HG02588 (cell line): ENCODE measurements around the gene ESR1.
"Not testable (repeated sequence)": the region's sequence is repeated elsewhere in the genome, so short reads cannot be mapped to it uniquely, and the experiment has no call there.

ENCODE experiments used
- ATAC-seq: cut with Tn5 transposase; IDR thresholded peaks from one replicate; pipeline ENCODE4 v1.9.1; 2021; ENCODE audit warnings: mild to moderate bottlenecking, moderate library complexity; ENCODE audit not compliant: unreplicated experiment

The ESR1 gene

DNA sequence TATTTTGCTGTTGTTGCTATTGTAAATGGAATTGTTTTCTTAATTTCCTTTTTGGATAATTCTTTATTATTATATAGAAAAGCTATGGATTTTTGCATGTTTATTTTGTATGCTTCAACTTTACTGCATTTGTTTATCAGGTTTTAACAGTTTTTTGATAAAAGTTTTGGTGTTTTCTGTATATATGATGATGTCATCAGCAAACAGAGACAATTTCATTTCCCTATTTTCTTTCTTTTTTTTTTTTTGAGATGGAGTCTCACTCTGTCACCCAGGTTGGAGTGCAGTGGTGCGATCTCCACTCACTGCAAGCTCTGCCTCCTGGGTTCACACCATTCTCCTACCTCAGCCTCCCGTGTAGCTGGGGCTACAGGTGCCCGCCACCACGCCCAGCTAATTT lies 156.9 kb downstream of the ESR1 start:
- not testable (repeated sequence) for ATAC-seq

DNA sequence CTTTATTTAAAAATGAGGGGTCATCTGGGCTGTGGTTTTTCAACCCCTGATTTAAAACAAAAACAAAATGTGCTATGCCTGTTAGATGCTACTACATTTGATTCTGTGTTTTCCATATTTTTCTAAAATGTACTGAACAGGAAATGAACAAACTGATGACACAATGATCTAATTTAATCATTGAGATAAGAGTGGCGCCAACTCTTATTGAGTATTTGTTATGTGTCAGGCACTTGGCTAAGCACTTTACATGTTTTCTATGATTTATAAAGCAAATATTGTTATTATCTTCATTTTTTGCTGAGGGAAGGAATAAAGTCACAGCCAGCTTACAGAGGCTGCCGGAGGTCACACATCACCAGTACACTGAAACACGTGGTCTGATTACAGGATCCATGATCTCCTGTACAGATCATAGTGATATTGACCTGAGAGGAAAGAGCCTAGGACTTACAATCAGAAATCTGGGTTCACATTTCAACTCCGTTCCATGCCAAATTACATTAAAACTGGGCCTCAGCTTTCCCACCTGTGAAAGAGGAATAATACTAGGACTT lies 166.7 kb downstream of the ESR1 start:
- ATAC-seq: no peak

DNA sequence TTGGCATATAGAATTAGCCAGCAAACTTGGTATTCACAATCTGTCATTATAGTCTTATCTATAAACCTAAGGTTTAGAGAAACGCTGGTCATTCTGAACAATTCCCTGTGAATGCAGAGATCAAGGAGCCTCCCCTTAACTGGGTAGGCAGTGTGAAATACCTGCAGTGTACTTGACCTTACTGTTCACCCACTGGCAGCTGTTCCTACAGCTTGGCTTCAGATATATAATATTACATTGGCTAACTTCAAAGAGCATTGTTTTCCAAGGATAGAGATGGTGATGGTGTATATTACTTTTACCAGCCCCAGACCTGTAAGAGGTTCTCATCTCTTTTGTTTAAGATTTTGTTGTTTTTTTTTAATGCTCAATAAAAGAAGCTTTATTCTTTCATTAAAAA lies 168.3 kb downstream of the ESR1 start:
- ATAC-seq: no peak

DNA sequence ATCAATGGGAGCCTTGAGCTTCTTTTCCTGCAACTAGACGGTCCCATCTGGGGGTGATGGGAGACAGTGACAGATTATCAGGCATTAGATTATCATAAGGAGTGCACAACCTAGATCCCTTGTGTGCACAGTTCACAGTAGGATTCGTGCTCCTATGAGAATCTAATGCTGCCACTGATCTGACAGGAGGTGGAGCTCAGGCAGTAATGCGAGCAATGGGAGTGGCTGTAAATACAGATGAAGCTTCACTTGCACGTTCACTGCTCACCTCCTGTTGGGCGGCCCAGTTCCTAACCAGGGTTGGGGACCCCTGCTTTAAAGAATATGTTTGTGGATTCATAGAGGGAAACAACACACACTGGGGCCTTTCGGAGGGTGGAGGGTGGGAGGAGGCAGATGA lies 180.7 kb downstream of the ESR1 start:
- not testable (repeated sequence) for ATAC-seq

DNA sequence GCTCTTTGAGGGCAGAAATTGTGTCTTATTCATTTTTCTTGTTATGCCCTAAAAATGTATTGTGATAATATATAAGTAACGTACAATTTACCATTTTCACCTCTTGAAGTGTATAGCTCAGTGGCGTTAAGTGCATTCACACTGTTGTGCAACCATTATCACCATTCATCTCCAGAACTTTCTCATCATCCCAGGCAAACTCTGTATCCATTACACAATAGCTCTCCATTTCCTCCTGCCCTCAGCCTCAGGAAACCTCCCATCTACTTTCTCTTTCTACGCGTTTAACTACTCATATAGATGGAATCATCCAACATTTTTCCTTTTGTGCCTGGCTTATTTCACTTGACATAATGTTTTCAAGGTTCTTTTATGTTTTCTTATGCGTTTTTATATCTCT lies 184.6 kb downstream of the ESR1 start:
- no peak for ATAC-seq

DNA sequence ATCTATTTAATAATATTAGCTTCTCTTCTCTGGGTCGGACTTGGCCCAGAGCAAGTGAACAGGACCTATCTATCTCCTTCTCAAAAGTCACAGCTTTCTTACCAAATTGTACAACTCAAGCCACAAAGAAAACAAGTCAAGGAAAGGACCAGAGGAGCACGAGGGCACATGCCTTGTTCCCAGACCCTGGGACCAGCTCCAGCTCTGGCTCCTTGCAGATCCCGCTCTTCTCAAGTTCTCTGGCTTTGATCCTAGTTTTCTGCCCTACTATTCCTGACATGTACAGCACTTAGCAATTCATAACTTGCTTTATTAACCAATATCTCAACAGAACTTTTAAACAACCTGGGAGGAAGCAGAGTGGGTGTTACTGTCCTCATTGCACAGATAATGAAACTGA lies 185.9 kb downstream of the ESR1 start:
- no peak for ATAC-seq

DNA sequence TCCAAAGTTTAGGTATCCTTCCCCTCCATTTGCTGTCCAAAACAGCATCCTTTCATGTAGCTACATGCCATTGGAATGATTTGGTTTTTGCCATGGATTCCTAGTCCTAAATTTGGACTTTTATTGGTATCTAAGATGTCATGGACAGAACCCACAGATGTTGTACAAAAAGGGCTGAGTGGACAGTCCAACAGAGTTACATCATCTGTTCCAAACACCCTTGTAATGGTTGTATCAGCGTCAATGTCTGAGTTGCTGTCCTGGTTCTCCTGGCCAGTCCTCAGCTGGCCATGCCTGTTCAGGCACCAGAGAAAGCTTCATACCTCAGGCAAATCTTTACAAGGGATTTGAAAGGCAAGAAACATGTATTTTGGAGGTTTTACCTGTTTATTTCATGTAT lies 191.3 kb downstream of the ESR1 start:
- no peak for ATAC-seq

DNA sequence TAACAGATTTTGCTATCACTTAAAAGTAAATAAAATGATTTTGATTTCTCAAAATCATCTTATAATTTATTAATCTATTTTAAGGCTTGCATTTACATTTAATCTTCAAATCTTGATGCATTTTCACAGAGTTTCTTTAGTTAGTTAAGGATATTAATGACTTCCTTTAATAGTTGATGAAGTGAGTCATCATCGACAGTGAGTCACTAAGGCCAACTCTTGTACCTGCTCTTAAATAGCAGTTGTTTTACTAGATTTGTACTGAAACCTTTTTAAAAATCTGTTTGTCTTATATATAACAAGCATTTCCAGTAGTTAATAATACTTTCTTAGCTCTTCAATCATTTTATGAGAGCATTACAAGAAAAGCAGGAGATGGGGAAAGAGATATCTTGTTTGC lies 191.7 kb downstream of the ESR1 start:
- ATAC-seq: no peak

DNA sequence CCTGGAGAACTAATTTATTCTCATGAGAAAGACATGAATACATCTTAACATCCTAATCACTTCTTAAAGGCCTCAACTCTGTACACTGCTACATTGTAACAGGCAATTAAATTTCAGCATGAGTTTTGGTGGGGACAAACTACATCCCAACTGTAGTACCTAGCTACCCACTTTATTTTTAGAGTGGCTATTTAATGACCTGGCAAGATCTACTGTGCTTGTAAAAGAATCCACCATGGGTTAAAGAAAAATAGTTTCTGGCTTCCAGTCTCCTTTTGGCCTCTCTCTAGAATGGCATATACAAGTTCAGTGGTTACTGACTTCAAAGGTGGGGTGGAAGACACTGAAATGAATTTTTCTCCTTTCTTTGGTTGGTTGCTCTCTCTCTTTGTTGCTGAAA lies 193.9 kb downstream of the ESR1 start:
- ATAC-seq: no peak

DNA sequence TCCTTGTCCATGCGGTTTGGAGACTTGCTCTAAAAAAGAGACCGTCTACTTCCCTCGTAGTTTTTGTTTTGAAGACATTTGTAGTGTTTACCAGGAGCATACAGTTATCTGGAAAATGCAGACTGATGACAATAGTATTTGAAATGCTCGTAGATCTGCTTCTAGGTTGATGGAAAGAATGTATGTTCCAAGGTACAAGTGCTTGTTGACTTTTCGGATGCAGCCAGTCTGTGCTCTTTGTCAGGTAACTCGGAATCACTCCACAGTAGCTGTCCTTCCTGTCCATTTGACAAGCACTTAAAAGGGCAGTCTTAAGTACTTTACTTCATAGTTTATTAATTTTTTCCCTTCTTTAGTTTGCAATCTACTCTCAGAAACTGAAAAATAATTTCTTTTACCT lies 194.8 kb downstream of the ESR1 start:
- ATAC-seq: no peak

DNA sequence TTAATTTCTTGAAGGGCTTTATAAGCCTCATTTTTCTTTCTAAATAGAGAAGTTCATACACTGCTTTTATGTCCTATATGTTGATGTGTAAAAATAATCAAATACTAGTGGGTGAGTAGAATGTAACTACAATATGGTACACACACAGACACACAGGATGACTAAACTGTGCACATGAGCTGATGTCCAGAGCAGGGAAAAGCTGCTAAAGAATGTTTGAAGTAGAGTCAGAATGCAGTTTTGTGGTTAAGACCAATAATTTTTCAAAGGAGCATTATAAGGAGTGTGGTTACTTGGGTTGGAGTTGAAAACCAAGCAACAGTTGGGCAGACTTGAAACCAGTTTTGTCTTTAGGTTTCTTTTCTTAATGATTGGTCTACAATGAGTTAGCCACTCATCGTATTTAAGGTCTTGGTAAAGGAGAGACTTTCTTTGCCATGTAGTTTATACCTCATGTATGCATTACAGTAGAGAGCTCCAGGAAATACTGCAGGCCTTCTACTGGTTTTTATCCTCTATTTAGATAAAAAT lies 196.6 kb downstream of the ESR1 start:
- no peak for ATAC-seq

DNA sequence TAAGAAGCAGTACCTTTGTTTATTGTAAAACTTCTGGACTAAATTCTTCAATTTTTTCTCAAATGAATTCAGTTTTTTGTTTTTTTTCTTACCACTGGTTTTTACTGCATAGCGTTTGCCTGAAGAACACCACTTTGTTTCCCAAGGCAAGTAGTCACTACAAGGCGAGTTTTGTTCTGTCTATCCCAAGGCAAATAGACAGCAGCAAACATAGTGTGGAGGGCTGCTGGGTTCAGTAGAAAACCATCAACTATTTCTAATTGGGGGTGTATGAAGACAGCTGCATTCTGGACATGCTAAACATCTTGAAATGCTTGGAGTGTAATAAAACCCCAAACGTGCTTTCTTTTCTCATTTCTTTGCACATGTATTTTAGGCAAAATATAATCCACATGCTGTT lies 197.4 kb downstream of the ESR1 start:
- no peak for ATAC-seq

DNA sequence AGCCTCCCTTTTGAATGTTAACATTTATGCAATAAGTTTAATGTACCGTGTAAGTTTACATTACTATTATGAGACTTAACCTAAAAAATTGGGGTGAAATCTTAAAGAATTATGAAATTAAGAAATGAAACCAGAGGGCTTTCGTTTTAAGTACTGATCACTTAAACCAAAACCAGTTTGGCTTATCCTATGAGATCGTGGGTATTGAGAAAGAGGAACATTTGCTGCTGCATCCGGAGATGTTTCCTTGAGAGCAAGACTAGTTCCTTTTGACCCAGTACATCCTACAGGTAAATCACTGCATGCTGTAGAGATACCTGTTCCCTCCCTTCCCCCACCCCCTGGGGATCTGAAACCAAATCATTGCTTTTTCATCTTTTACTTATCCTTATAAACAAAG lies 201.3 kb downstream of the ESR1 start:
- ATAC-seq: no peak

DNA sequence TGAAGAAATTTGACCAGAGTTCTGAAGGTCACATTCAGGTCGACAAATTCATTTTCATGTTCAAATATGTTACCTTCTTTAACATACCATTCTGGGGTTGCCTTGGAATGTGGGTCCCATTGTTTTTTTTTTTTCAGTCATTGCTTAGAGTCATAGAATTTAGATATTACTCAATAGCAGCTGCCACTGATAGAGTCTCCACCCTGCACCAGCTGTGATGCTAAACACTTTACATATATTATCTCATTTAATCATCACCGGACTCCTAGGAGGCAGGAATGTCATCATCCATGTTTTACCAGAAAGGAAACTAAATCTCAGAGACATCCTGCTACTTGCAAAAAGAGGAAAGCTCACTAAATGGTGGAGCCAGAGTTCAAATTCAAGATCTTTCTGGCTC lies 204.7 kb downstream of the ESR1 start:
- no peak for ATAC-seq

DNA sequence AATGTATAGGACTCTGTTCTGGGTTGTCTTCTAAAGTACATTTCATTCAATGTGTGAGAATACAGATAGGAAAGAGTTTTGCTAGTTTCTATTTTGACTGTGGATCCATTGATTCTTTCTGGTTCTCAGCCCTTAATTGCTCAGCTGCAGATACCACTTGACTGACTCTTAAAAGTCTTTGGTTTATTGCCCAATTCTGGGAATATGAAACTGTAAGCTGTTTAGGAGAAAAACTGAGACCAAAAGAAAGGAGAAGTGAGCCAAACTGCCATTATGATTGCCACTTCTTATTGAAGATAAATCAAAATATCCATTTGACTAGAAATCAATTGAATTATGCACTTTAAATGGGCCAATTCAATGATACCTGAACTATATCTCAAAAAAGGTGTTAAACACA lies 211.4 kb downstream of the ESR1 start:
- ATAC-seq: no peak

DNA sequence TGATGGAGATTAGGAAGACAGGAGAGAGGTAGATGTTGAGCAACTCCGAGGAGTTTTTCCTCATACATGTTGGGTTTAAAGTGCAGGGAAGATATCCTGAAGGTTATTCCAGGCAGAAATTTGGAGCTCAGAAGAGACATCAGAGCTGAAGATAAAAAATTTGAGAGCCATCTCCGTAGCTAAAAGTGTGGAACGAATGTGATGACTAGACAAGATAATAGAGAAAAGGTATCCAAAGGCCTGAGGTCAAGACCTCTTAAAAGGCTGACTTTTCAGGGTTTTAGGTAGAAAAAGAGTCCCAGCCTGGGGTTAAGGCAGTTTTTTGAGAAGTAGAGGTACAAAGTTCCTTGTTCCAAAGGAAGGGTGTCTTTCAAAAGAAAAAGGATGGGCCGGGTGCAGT lies 214.8 kb downstream of the ESR1 start:
- no peak for ATAC-seq

DNA sequence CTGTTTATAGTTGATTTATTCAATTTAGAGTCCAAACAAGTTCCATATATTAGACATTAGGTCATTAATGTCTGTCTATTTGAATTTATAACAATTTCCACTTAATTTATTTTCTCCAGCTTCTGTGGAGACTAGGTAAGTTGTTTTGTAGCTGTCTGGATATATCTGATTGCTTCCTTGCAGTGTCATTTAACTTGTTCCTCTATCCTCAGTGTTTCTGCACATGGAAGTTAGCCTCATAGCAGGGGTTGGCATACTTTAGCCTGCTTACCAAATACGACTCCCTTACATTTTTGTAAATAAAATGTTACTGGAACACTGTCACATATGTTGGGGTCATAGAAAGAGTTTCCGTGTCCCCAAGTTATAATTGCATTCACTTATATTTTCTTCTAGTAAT lies 216.1 kb downstream of the ESR1 start:
- no peak for ATAC-seq

DNA sequence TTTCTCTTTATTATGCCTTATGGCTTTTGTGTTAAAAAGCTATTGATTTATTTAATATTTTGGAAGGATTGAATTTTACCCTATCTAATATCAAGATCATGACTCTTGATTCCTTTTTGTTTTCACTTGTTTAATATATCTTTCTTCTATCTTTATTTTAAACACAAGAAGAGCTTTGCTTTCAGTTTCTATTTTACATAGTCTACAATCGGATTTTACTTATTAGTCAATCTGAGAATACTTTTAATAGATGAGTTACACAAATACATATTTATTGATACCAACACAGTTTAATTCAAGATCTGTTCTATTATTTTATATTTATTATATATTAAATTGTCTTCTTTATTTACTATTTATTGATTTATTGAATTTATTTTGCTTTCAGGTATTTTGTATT lies 218.8 kb downstream of the ESR1 start:
- no peak for ATAC-seq

DNA sequence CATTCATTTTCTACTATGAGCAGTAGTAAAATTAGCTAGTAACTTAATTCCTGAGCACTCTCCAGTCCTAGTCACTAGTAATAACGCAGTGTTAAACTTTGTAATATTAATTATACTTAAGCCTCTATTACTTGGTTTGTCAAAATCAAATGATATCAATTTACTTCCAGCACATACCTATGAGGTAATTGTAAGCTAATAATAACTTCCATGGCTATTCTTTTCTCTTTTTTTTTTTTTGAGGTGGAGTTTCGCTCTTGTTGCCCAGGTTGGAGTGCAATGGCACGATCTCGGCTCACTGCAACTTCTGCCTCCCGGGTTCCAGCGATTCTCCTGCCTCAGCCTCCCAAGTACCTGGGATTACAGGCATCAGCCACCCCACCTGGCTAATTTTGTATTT lies 219.3 kb downstream of the ESR1 start:
- ATAC-seq: not testable (repeated sequence)

DNA sequence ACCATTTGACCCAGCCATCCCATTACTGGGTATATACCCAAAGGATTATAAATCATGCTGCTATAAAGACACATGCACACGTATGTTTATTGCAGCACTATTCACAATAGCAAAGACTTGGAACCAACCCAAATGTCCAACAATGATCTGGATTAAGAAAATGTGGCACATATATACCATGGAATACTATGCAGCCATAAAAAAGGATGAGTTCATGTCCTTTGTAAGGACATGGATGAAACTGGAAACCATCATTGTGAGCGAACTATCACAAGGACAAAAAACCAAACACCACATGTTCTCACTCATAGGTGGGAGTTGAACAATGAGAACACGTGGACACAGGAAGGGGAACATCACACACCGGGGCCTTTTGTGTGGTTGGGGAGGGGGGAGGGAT lies 226.3 kb downstream of the ESR1 start:
- not testable (repeated sequence) for ATAC-seq

DNA sequence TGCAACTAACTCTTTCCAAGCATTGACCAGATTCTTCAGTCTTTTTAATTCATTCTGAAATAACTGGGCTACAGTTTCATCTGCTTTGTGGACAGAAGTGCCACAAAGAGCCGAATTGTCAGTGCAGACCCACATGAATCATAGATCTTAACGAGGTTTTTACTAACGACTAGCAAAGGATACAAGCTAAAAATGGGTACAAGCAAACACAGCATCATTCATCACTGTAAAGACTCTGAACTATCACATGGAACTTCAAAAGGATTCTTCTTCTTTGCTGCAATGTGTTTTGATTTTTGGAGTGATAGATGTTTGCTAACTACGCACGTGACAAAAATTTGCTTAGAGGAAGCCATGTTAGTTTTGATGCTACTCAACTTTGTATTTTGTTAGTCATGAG lies 227.1 kb downstream of the ESR1 start:
- no peak for ATAC-seq

DNA sequence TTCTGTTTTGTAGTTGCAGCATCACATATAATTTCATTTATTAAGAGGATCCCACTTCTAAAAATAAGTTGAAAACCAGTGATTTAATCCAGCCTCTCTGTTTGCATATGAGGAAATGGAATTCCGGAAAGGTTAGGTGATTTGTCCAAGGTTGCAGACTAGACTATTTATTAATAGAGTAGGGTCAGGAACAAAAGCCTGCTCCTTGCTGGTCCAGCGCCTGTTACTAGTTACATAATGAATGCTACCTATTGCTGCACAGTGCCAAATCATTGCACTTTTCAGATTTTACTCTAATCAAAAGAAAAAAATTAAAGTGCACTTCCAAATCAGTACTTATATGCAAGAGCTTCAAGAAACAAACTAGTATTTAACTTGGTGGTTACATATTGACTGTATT lies 238.6 kb downstream of the ESR1 start:
- ATAC-seq: no peak

DNA sequence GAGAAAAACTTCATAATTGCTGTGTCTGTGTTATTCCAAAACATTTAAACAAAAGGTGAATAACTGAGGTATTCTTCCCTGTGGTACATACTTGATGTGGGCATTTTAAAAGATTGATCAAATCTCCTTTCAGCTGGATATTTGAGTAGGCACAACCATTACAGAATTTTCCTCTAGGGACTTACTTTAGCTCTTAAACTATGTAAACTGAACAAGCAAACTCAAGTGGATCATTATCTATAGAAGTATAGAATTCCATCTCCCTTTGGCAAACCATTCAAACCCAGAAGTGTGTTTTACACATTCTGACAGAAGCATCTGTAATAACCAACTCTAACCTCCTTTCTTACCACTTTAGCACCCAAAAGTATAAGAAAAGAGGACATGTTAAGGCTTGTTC lies 241.4 kb downstream of the ESR1 start:
- no peak for ATAC-seq

DNA sequence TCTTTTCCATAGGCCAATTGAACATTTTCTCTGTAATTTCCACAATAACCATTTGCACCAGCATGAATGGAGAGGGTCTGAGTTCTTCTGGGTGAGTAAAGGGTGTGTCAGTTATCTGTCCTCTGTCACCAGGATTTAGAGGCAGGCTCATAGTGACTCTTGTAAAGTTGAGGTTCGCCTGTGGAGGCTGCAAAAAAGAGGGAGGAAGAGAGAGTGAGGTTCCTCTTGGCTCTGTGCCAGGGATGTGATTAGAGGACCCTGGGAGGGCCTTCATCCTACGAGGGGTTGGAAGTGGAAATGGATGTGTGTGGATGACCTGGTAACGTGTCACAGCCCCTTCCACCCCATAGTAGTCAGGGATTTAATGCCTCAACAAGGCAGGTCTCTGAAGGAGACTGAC lies 242.0 kb downstream of the ESR1 start:
- no peak for ATAC-seq
